Epithelial cell of proximal tubule (primary cell): Measurements from ENCODE around the gene FOXL2. TPM values are rescaled to one million over a fixed set of nuclear protein-coding genes. Genes with fewer than 3 reads are reported as not detected.
A peak's percentile ranks its signal among the peaks of the same experiment; 100 is the strongest.

Experiments
- DNase-seq: peaks from one replicate; pipeline ENCODE4 v3.0.0-alpha.2; 2011; ENCODE audit warnings: low read depth
- H3K4me3 ChIP-seq: 2 replicates; pipeline ENCODE4 v1.5.1; 2011; ENCODE audit warnings: low read depth, mild to moderate bottlenecking, low read length
- CTCF ChIP-seq: conservative IDR thresholded peaks from 2 replicates; pipeline ENCODE4 v1.5.1; 2012; ENCODE audit warnings: low read depth, mild to moderate bottlenecking, low read length
- total RNA-seq: library from RNA; depleted of rRNA; stranded (reverse); fragments of >200 nt; gene quantifications from 2 replicates; pipeline ENCODE4 v1.2.3, GENCODE V29; 2015

Gene FOXL2
- total RNA-seq, 1 donor from 2014 or later, result 2.0 TPM

DNA sequence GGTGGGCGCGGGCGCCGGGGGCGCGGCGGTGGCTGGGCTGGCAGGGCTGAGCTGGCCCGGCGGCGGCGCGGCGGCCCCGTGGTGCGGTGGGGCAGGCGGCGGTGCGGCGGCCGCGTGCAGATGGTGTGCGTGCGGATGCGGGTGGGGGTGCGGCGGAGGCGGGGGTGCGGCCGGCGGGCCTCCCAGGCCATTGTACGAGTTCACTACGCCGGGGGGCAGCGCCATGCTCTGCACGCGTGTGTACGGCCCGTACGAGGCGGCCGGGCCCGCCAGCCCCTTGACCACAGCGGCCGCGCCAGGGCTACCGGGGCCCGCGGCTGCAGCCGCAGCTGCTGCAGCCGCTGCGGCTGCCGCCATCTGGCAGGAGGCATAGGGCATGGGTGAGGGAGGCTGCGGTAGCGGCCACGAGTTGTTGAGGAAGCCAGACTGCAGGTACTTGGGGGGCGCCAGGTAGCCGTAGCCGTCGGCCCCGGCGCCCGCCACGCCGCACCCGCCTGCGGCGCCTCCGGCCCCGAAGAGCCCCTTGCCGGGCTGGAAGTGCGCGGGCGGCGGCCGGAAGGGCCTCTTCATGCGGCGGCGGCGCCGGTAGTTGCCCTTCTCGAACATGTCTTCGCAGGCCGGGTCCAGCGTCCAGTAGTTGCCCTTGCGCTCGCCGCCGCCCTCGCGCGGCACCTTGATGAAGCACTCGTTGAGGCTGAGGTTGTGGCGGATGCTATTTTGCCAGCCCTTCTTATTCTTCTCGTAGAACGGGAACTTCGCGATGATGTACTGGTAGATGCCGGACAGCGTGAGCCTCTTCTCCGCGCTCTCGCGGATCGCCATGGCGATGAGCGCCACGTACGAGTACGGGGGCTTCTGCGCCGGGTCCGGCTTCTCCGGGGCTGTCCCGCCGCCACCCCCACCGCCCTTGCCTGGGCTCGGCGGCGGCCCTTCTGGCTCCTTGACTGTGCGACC, 951 bp downstream of the FOXL2 start:
- DNase-seq, result no peak
- H3K4me3 ChIP-seq, result peak overlapping the region; percentile 37
- TF ChIP-seq CTCF, result peak; percentile 21

DNA sequence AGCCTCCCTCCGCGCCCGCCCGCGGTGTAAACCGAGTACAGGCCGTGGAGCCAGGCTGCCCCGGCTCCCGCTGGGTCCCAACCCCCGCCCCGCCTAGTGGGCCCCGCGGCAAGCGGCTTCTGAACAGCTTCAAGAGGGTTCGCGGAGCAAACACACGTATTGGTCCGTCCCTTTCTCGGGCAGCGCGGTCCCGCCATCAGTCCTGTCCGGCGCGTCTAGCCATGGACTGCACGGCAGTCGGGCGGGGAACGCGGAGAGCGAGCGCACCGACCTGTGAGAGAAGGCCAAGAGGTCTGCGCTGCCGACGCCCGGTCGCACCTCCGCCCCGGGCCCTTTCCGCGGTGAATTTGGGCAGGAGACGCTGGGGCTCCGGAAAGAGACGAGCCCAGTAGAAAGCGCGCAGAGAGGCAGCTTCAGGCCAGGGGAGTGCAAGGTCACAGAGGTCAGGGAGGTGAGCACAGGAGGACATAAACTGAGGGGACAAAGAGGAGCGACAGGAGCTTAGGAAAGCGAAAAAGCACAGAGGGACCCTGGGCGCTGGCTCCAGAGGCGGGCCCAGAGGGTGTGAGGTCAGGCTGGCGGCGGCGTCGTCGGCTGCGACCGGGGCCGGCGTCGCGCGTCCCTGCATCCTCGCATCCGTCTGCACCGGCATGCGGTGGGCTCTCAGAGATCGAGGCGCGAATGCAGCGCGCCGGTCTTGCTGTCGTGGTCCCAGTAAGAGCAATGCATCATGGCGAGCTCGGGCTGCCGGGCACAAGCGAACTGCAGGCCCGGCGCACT, 1.8 kb downstream of the FOXL2 start:
- H3K4me3 ChIP-seq, result no peak overlapping the region
- no peak for DNase-seq
- no peak for TF ChIP-seq CTCF

GRCh38 chr3:138944654-138944928, 2.3 kb downstream of the FOXL2 start:
- no peak for TF ChIP-seq CTCF
- DNase-seq, result no peak
- H3K4me3 ChIP-seq, result no peak overlapping the region

DNA sequence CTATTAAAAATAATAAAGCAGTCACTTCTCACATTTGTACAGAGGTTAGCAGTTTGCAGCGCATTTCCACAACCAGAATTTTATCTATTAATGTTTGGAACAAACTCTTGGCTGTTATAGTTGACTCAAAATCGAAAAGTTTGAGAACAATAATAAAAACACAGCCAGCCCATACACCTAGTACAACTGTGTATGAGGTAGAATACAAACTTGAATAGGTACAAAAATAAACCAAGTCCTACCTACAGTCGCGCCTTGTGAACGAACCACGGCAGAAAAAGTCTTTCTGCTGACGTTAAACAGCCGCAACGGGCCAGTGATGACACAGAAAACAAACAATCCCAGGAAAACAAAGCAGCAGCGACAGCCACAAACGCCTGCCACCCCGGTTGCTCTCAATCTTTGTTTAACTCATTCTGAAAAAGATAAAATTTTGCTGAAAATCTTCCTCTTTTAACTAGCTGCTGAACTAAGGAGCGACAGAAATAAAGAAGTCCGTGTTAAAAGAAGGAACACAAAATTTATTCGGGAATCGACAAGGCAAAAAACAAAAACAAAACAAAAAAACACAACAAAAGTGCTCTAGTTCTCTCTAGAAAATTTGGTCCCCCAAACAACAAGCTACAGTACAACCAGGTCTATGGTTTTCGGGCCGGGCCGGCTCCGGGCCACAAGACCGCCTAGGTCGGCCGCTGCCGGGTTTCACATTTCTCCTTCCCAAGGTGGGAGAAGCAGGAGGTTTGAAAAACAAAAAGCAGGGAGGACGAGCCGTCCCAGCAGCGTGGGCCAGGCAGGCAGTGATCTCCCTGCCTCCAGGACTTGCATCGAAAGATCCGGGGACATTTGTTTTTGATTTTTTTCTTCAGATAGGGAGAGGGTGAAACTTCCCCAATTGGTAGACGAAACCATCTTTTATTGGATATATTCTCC, 2.9 kb downstream of the FOXL2 start:
- DNase-seq, result no peak
- TF ChIP-seq CTCF, result no peak
- no peak overlapping the region for H3K4me3 ChIP-seq

GRCh38 chr3:138942861-138943623, 3.9 kb downstream of the FOXL2 start:
- no peak for TF ChIP-seq CTCF
- no peak for DNase-seq
- H3K4me3 ChIP-seq, result no peak overlapping the region

DNA sequence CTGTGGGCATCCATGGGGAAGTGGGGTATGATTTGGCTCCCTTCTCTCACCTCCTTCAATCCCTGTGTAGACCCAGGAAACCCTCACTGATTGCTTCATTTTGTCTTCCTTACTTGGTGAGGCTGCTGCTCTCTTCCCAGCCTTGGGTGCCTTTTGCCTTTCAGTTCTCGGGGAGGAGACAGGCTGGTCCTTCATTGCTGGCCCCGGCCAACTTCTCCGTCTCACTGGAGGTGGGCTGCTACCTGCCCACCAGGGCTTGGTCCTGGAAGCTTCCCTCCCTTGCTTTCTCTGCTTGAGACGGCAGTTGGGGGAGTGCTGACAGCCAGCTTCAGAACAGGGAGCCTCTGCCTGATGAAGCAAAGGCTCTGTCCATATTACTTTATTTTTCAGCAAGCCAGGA, 4.7 kb downstream of the FOXL2 start:
- no peak overlapping the region for H3K4me3 ChIP-seq
- TF ChIP-seq CTCF, result no peak
- no peak for DNase-seq
